Activated T-helper 9 cell treated with anti-CD3 and anti-CD28 coated beads, Interleukin-2, amount 50 U/mL, for 16 hours (primary cell): ENCODE results near the gene LCN2.
"Not testable (repeated sequence)": the region's sequence is repeated elsewhere in the genome, so short reads cannot be mapped to it uniquely, and the experiment has no call there.

Source experiments
- DNase-seq: peaks from one replicate; pipeline ENCODE4 v3.0.0-alpha.2; 2020; ENCODE audit warnings: low read depth

Gene LCN2

DNA sequence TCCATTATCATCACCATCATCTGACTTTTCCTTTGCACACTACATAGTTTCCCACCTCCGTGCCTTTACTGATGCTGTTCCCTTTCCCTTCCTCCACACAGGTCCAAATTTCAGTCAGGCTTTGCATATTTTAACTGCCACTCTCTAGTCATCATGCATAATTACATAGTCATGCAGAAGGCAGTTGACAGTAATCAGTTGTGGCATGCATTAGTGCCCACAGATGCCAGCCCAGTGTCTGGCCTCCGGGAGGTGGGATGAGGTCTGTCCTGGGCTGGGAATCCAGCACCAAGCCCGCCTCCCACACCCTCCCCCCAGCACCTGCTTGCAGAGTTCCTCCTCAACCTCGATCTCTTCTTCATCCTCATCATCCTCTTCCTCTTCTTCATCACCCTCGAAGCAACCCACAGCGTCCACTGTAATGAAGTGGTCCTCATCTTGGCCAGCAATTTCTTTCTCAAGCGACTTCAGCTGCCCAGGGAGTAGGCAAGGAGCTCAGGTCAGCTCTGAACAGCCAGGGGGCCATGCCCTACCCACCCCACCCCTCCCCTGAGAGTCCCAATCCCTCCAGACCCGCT, 19.6 kb downstream of the LCN2 start:
- DNase-seq: no peak

DNA sequence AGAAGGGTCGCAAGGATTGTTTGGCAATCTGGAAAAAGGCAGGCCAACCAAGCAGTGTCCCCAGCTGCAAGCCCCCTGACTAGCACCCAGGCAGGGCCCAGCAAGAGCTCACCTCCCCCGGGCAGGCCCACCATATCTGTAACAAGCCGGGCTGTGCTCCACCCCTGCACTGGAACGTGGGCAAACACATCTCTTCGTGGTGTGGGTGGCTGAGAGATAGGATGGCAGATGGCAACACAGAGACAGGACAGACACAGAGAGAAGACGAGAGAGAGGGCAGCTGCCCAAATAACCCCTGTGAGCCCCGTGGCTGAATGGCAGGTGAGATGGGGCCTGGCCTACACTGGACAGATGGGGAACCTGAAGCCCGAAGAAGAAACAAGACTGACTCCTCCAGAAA, 20.2 kb downstream of the LCN2 start:
- no peak for DNase-seq

DNA sequence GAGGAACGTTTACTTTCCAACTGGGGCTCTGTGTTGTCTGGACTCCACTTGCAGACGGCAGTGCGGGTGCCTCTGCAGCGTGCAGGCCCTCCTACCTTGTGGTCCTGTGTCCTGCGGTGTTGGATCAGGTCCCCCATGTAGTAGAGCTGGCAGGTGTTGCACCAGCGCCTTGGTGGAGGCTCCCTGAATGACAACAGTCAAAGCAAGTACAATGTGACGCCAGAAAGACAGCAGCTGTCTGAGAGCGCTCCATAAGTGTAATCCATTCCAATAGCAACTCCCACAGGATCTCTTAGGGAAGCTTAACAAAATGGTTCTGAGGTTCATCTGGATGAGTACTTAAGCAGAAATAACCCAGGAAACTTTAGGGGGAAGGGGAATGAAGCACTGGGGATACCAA, 20.7 kb downstream of the LCN2 start:
- no peak for DNase-seq

DNA sequence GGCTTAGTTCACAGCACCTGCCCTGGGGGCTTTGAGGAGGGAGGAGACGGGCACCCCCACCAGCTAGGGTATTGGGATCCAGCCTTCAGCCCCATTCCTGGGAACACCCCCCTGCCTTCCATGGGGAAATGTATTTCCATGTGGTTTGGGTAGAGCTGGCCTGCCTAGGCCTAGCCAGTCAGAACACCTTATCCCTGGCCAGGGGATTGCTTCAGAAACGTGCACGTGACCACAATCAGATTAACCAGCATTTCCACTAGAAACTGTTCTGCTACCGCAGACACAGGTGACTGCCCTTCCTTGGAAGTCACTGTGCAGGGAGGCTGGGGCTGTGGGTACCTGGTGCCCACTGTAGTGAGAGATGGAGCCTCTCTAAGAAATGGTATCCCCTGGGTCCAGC, 24.8 kb downstream of the LCN2 start:
- no peak for DNase-seq

DNA sequence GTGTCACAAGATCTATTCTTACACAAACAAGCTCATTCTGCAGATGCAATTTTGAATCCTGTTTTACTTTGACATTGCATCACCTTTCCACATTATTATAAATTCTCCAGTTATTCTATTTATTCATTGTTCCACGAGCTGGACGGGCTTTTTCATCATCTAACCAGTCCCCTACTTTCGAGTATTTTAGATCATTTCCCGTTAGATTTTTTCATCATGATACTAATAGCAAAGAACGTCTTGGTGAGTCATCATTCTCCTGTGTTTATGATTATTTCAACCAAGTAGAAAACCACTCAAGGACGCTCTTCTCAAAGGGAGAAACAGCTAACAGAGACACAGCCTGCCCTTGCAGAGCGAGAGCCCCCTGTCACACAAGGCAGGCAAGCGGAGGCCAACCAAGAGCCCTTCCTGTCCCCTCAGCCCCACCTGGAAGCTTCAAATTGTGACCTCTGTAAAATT, 25.9 kb downstream of the LCN2 start:
- no peak for DNase-seq

DNA sequence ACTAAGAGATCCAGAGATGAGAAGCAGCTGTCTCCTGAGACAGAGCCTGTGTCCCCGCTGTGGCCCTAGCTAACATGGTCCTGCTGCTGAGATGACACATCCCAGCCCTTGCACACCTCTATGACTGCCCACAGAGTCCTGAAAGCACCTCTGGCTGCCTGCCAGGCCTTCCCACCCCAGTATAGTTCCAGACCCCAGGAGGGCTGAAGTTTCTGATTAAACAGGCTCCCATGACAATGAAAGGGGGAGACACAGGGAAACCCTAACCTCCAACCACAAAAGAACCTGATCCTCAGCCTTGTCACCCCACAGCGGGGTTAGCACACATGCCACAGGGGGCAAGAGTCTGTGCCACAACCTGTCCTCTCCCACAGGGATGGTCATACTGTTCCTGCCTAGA, 26.5 kb downstream of the LCN2 start:
- no peak for DNase-seq

DNA sequence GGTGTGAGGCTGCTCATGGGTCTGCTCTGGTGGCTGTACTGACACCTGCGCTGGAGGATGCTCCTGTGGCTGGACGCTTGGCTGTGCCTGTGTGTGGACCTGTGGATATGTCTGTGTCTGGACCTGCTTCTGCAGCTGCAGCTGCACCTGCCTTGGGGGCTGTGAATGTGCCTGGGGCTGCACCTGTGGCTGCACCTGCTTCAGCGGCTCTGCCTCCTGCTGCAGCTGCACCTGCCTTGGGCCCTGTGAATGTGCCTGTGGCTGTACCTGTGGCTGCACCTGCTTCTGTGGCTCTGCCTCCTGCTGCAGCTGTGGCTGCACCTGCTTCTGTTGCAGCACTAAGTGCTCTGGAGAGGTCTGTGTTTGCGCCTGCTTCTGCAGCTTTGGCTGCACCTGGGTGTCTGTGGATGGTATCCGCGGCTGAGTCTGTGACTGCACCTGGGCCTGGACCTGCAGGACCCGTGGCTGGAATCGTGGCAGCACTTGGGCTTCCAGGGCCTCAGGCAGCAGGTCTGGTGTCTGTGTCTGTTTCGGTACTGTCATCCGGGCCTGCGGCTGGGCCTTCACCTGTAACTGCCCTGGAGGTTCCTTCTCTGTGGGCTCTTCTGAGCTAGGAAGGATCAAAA, 29.7 kb downstream of the LCN2 start:
- DNase-seq: no peak

DNA sequence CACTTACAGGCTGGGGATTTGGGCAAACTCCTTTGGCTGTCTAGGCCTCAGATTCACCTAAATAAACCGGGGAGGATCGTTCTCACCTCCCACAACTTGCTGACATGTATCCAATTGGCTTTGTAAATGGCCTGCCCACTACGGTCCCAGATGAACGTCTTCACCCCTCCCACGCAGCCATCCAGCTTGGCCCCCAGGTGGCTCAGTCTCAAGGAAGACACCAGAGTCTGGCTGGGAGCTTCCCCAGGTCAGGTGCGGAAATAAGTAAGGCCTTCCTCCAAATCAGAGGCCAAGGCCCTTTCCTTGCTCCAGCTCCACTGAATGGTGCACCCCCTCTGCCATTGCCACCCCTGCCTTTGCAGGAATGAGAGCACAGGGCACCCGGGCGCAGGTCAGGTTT, 30.7 kb downstream of the LCN2 start:
- DNase-seq: no peak

DNA sequence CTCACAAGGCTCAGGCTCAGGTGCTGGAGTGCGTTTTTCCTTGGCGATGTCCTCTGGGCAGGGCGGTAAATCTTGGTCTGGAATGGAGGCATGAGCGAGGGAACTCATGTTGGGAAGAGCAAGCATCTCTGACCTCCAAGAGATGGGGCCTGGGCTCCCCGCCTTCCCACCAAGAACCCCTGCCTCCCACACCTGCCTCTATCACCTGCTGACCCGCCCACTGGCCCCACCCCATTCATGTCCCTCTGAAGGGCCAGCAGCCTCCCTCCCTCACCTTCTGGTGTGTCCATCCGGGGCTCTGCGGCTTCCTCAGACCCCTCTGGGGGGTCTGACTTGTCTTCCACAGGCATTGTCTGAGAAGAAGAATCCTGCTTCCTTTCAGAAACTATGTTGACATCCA, 31.2 kb downstream of the LCN2 start:
- no peak for DNase-seq

DNA sequence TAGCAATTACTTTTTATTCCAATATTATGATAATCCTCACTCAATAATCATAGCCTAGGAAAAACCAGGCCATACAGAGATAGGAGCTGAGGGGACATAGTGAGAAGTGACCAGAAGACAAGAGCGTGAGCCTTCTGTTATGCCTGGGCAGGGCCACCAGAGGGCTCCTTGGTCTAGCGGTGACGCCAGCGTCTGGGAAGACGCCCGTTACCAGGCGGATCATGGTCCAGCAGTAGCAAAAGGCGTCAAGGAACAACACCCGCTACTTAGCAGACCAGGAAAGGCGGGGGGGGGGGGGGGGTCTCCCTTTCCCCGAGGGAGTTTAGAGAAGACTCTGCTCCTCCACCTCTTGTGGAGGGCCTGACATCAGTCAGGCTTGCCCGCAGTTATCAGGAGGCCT, 32.2 kb downstream of the LCN2 start:
- not testable (repeated sequence) for DNase-seq

DNA sequence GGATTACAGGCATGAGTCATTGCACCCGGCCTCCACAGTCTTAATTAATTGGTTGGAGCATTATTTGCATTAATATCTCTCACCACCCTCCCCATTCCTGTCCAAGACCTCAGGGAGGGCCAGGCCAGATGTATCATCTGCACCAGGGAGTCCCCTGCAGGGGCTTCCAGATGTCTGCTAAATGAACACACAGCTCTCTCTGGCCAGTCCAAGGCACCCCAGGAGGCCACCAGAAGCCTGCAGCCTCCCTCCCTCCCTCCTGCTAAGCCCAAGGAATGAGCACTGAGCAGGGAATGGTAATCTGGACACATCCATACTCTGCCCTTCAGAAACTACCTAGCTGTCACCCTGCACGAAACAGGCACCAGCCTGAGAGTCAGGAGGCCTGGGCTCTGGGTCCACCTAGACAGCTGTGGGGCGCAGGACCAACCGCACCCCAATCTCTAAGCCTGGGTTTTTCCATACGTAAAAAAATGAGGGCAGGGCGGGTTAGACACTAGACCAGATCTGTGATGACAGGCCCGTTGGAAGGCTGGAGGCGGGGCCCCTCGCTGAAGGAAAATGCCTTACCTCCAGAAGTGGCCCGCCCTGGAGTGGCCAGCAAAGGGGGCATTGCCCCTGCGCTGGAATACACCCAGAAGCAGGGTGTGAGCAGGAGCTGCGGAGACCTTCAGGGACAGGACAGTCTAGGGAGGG, 33.8 kb downstream of the LCN2 start:
- no peak for DNase-seq

DNA sequence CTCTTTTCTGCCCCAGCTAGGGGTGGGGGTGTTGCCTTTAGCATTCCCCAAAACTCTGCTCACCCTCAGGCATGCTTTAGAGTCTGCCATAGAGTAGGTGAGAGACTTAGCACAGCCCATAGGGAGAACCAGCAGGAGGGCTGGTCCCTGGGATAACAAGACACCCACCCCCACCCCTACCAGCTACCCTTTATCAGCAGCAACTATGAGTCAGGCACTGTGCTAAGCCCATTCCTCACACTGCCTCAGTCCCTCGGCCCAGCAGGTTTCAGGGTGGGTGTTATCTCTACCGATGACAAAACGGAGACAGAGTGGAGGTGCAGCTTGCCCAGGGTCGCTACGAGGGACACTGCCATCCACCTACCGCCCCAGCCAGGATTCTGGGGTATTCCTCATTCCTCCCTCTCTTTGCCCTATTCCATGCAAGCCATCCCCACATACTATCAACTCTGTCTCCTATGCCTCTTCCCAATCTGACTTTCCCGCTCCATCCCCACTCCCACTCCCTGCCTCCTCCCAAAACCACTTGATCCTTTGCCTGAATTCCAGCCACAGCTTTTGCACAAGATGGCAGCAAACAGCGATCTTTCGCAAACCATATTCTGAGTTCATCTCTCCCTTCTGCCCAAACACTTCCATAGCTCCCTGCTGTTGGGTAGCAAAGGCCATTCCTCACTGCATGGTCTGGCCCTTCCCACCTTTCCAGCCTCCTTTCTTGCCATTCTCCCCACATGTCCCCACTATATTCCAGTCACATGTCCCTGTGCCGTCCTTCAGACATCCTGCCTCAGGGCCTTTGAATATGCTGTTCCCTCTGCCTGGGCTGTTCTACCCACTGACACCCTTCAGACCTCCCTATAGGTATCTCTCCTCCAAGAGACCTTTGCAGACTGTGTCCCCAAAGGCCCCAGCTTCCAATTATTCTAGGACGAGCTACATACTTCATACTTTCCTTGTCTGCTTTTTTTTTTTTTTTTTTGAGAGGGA, 37.0 kb downstream of the LCN2 start:
- no peak for DNase-seq

DNA sequence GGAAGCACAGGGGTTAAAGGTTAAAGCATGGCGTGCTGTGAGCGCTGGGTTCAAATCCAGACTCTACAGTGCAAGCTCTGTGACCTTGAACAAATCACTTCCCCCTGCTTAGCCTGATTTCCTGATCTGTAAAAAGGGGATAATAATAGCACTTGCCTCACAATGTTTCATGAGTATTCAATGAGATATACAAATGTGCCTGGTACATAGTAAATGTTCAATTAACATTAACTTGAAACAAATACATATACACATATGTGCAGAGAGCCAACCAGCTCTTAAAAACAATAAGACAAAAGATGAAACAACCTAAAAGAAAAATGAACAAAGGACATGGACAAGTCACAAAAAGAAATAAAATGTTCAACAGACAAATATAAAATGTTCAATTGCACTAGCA, 38.1 kb downstream of the LCN2 start:
- no peak for DNase-seq

DNA sequence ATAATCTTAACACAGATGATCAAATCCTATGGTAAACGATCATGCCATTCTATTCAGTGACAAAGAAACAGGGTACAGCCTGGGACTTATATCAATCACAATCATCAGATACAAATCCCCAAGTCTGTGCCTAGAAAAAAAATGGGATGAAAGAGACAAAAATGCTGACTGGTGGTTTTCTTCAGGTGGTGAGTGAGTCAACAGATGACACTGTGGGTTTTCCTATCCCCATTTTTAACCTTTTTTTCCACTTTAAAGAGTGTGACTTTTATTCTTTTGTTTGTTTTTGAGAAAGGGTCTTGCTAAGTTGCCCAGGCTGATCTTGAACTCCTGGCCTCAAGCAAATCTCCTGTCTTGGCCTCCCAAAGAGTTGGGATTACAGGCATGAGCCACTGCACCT, 39.0 kb downstream of the LCN2 start:
- DNase-seq: no peak

DNA sequence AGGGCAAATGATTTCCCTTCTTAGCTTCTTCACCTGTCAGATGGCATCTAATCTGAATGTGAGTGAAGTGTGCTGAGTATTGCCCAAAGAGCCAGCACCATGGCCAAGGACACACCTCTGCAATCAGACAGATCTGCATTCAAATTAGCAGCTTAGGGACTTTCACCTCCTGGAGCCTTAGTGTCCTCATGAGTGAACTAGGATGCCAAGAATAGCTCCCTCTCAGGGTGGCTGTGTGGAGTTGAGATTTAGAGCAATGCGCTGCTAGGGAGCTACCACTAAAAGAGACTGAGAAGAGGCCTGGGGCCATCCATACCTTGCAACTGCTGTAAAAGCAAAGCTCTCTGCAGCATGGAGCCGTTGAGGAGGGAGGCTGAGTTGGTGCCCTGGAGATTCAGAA, 40.8 kb downstream of the LCN2 start:
- DNase-seq: no peak

DNA sequence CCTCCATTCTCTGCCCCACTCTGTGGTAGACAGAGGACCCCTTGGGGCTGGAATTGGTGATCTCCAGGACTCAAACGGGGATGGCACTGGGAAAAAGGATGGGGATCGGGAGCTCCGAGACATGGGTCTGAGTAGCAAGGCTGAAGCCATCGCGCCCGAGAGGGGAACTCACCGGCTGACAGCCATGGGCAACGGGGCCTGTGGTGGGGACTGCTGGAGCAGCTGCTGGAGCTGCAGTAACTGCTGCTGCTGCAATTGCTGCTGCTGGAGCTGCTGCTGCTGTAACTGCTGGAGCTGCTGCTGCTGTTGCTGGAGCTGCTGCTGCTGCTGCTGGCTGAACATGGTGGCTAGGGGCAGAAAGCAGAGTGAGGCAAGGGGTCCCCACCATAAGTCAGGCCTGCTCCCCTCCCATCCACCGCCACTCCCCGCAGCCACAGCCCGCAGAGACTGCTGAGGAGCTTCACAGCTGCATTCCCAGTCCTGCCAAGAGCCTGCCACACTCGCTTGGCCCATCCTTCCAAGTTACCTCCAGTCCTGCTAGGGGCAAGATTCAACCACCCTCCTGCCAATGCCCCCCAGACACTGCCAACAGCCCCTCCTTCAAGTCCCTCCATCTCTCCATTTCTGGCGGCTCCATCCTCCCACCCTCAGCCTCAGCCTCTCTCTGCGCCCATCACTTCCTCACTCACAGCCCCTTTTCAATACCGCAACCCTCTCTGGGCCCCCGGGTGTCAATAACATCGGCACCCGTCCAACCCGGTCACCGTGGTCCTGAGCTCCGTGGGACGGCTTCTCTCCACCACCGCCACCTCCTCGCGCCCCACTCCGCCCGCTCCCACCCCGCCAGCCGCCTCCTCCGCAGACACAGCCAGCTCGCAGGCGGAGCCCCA, 41.5 kb downstream of the LCN2 start:
- no peak for DNase-seq

DNA sequence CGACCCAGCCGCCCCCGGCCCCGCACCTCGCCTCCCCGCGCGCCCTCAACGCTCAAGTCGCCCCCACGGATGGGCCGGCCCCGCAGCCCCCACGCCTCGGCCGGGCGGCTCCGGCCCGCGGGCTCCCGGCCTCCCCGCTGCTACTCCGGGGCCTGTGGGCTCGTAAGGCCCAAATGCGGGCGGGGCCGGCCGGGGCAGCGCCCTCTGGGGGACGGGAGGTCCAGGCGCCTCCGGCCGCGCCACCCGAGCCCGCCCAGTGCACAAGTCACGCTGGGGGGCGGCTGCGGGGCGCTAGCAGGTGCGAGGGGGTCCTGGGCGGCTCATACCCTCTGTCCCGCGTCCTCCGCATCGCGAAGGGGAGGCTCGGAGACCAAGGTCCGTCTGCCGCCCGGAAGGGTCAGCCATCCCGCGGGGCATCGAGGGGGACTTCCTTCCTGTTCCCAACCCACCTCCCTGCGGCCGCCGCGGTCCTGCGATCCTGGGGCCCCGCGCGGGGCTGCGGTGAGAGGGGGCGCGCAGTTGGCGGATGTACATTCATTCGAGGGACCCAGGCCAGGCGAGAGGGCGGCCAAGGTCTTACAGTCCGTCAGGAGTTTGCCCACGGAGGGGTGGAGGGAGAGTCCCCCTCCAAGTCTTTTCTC, 42.3 kb downstream of the LCN2 start, which contains the start of gene CIZ1:
Gene CIZ1 (minus strand): TSS at position 167 of the 641 bp plus-strand sequence. CDS start 715 bp downstream, outside the sequence.
- peak; percentile 69 for DNase-seq

DNA sequence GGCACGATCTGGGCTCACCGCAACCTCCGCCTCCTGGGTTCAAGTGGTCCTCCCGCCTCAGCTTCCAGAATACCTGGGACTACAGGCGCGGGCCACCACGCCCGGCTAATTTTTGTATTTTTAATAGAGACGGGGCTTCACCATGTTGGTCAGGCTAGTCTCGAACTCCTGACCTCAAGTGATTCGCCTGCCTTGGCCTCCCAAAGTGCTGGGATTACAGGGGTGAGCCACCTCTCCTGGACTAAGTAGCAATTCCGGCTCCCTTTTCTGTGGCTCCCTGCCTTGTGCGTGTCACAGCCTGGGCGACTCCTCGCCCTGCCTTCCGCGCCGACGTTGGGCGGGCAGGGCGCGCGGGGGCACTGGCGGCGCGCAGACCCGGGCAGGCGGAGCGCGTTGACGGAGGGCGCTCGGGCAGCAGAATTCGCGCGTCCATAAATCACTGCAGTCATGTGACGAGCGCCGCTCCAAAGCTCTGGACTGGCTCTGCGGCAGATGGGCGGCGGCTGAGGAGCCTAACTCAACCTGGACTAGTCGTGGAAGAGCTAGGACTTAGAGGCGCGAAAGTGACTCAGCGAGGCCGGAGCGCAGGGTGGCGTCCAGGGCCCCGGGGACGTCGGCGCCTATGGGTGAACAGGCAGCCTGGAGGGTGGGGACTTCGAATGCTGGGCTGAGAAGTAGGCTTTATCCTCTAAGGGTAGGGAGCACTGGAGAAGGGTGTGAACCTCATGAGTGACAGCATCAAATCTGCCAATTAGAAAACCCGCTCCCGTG, 43.5 kb downstream of the LCN2 start:
- no peak for DNase-seq

DNA sequence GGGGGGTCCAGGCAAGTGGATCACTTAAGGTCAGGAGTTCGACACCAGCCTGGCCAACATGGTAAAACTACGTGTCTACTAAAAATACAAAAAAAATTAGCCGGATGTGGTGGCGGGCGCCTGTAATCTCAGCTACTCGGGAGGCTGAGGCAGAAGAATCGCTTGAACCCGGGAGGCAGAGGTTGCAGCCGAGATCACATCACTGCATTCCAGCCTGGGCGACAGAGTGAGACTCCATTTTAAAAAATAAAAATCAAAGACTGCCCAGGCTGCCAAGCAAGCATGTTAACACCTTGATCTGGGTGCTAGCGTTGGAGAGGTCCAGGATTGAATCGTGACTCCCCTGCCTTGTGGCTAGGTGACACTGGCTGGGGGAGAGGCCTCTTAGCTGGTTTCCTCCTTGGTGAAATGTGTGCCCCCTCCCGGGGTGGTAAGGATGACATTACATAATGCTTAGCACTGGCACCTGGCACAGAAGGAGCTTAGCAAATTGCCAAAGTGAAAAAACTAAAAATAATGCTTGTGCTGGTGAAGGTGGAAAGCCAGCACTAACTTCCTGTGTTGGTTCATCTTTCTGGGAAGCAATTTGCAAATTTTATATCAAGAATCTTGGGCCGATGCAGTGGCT, 44.3 kb downstream of the LCN2 start:
- DNase-seq: no peak
